Urothelium cell line (cell line): ENCODE results near the gene RFPL3.

Experiments
- DNase-seq: peaks from one replicate; pipeline ENCODE4 v3.0.0; 2011; ENCODE audit warnings: low spot score, mixed read lengths
- FAIRE-seq: peaks from 2 replicates; lab custom pipeline; 2011; peaks lifted over from hg19 to GRCh38; lab: Jason Lieb, UNC

Gene RFPL3

GRCh38 chr22:32407312-32407711, 49.6 kb downstream of the RFPL3 start:
- no peak for FAIRE-seq

GRCh38 chr22:32407936-32408335, 50.3 kb downstream of the RFPL3 start:
- FAIRE-seq (no peak), DNase-seq (no peak)

More at GRCh38 chr22:32407312-32407711, 49.6 kb downstream of the RFPL3 start:
- DNase-seq, result no peak

- no peak for FAIRE-seq
- no peak for DNase-seq
Observed at GRCh38 chr22:32409977-32410376, 52.3 kb downstream of the RFPL3 start.

- FAIRE-seq (no peak), DNase-seq (no peak)
Observed at GRCh38 chr22:32410459-32410858, 52.8 kb downstream of the RFPL3 start.
